B cell (primary cell): ENCODE data around the gene RBM33.

ENCODE experiments used
- CTCF ChIP-seq: fragments of 200-600 bp; IDR thresholded peaks from one replicate; pipeline ENCODE4 v1.8.0; 2022; ENCODE audit warnings: antibody characterized with exemption, mild to moderate bottlenecking
- EZH2 ChIP-seq: IDR thresholded peaks from 2 replicates; pipeline ENCODE4 v1.6.1; 2012; ENCODE audit warnings: borderline replicate concordance, low read depth, mild to moderate bottlenecking, moderate library complexity, low read length; ENCODE audit not compliant: insufficient read depth, poor library complexity, severe bottlenecking

GRCh38 chr7:155788616-155789000 lies 144.1 kb downstream of the RBM33 start:
- TF ChIP-seq CTCF (no peak), EZH2 (no peak)
